Lung (tissue), 12 donors: ENCODE results near the gene SLC7A9. TPM values are rescaled to one million over a fixed set of nuclear protein-coding genes. Genes with fewer than 3 reads are reported as not detected.

Experiments used
- ATAC-seq: fragments of 200-7000 bp; cut with Tn5 transposase; one replicate; pipeline ENCODE4 v1.9.1; 2020; ENCODE audit warnings: moderate number of reproducible peaks; ENCODE audit not compliant: insufficient read depth, low FRiP score
- DNase-seq, 3 donors: peaks; one replicate each; pipeline ENCODE4 v3.0.0-alpha.2; 2013 to 2017
- H3K27ac ChIP-seq, 2 donors: one replicate each; pipeline ENCODE4 v1.5.1; 2013; ENCODE audit warnings: mild to moderate bottlenecking in 2 of 2, moderate library complexity in 2 of 2, control low read depth in 1 of 2, inconsistent platforms in 1 of 2, low read depth in 1 of 2, low read length in 1 of 2
- H3K27me3 ChIP-seq, 3 donors: one replicate each; pipeline ENCODE4 v1.5.1; 2013; ENCODE audit warnings: low read length in 2 of 3; ENCODE audit not compliant: control insufficient read depth in 3 of 3, insufficient read depth in 3 of 3
- H3K36me3 ChIP-seq, 4 donors: one replicate each; pipeline ENCODE4 v1.5.1; 2013; ENCODE audit warnings: low read length in 4 of 4, mild to moderate bottlenecking in 1 of 4, moderate library complexity in 1 of 4; ENCODE audit not compliant: control insufficient read depth in 4 of 4, insufficient read depth in 4 of 4
- H3K4me1 ChIP-seq, 5 donors: one replicate each; pipeline ENCODE4 v1.5.1; 2013; ENCODE audit warnings: low read length in 5 of 5, mild to moderate bottlenecking in 2 of 5, moderate library complexity in 1 of 5; ENCODE audit not compliant: control insufficient read depth in 5 of 5, insufficient read depth in 5 of 5
- H3K4me3 ChIP-seq: one replicate; pipeline ENCODE4 v1.5.1; 2013; ENCODE audit warnings: mild to moderate bottlenecking, control low read depth, moderate library complexity
- H3K9ac ChIP-seq, 2 donors: one replicate each; pipeline ENCODE4 v1.5.1; 2013; ENCODE audit warnings: low read length in 2 of 2, control low read depth in 1 of 2; ENCODE audit not compliant: insufficient read depth in 1 of 2
- H3K9me3 ChIP-seq, 4 donors: one replicate each; pipeline ENCODE4 v1.5.1; 2013; ENCODE audit warnings: low read length in 3 of 4, mild to moderate bottlenecking in 1 of 4, moderate library complexity in 1 of 4; ENCODE audit not compliant: control insufficient read depth in 4 of 4, insufficient read depth in 3 of 4
- WGBS, 2 donors: extraction: QIAGEN DNeasy Blood & Tissue Kit; methylation state at CpG; one replicate each; pipeline ENCODE4 v1.1.7; 2013; 5-methylcytosine and 5-hydroxymethylcytosine counted together
- polyA plus RNA-seq, 2 donors: library from polyadenylated mRNA; stranded (reverse); fragments of 200-250 nt; gene quantifications; one replicate each; pipeline ENCODE4 v1.2.1, GENCODE V29; 2013
- total RNA-seq, 2 donors: library from RNA; depleted of rRNA in 1 of 2; stranded (reverse); fragments of >200 nt in 1 of 2; gene quantifications; one replicate each; pipeline ENCODE4 v1.2.1, GENCODE V29; 2014 to 2021
- TF ChIP-seq, protein P1 (sequence below): IDR thresholded peaks from 2 replicates; pipeline ENCODE4 v1.5.1; 2012; ENCODE audit warnings: mild to moderate bottlenecking; ENCODE audit errors: control extremely low read depth, extremely low read depth
- donor health status: control.
- donor health status: control.
- donor health status: Bipolar disorder and iron deficiency.
- donor health status: healthy.
- donor health status: DM: yes; HTN: yes; CAD: no.

Gene SLC7A9
- total and polyA plus RNA-seq, 4 donors = 0.06 to 0.37 (median 0.28) TPM

DNA sequence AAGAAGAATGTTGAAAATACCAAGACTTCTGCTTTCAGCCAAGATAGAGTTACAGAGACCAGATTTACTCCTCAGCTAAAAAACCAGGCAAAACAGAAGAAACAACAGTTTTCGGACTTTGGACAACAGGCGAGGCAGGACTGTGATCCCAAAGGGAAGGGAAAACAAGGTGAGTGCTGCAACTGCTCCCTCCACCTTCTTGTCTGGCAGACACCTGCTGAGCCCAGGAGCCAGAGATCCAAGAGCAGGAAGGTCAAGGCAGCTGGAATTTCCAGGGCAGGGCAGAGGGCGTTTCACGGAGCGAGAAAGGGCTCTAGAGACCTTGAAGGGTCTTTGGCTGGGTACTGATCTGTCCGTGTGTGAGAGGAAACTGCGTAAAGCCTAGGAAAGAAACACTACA is 32.9 kb upstream of the SLC7A9 start:
- WGBS, 2 donors = 83 to 88% methylated on average over 7 of the region's 7 CpGs
- Histone ChIP-seq H3K27me3 (no peaks in the 10 kb centered on the region), H3K27ac (no peak overlapping the region), H3K9ac (no peak overlapping the region), H3K4me1 (no peaks in the 10 kb centered on the region), H3K36me3 (peaks cover 11 to 40% (median 18%) of the 10 kb centered on the region in 4 donors), H3K4me3 (no peak overlapping the region), H3K9me3 (peaks cover 1 to 6% (median 3%) of the 10 kb centered on the region in 4 donors)
- TF ChIP-seq, protein P1, sequence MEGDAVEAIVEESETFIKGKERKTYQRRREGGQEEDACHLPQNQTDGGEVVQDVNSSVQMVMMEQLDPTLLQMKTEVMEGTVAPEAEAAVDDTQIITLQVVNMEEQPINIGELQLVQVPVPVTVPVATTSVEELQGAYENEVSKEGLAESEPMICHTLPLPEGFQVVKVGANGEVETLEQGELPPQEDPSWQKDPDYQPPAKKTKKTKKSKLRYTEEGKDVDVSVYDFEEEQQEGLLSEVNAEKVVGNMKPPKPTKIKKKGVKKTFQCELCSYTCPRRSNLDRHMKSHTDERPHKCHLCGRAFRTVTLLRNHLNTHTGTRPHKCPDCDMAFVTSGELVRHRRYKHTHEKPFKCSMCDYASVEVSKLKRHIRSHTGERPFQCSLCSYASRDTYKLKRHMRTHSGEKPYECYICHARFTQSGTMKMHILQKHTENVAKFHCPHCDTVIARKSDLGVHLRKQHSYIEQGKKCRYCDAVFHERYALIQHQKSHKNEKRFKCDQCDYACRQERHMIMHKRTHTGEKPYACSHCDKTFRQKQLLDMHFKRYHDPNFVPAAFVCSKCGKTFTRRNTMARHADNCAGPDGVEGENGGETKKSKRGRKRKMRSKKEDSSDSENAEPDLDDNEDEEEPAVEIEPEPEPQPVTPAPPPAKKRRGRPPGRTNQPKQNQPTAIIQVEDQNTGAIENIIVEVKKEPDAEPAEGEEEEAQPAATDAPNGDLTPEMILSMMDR = no peak
- no peak for ATAC-seq
- DNase-seq = no peak

DNA sequence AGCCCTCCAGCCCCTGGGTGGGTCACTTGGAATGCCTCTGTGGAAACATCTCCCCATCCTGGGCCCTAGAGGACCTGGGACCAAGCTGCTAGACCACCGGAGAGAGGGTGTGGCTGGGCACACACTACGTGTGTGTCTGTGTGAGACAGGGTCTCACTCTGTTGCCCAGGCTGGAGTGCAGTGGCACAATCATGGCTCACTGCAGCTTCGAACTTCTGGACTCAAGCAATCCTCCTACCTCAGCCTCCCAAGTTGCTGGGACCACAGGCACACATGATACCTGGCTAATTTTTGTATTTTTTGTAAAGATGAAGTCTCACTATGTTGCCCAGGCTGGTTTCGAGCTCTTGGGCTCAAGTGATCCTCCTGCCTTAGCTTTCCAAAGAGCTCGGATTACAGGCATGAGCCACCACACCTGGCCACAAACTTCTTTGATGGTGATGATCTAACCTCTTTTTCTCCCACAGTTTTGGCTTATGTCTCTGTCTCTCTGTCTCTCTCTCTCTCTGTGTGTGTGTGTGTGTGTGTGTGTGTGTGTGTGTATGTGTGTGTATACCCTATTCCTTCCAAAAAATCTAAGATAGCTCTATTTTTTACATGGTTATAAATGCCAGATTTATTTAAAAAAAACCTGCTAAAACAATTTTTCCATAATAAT is 32.1 kb upstream of the SLC7A9 start:
- ATAC-seq = no peak
- no peaks in the 10 kb centered on the region for H3K27me3 ChIP-seq
- TF ChIP-seq, protein P1 = no peak
- H3K36me3 ChIP-seq = peaks cover 8 to 37% (median 16%) of the 10 kb centered on the region in 4 donors
- no peak overlapping the region for H3K9ac ChIP-seq
- H3K4me3 ChIP-seq = no peak overlapping the region
- H3K27ac ChIP-seq = no peak overlapping the region
- 87 to 97% methylated on average over 5 of the region's 5 CpGs for WGBS, 2 donors
- no peak for DNase-seq
- H3K9me3 ChIP-seq = peaks cover 1 to 6% (median 3%) of the 10 kb centered on the region in 4 donors
- H3K4me1 ChIP-seq = no peaks in the 10 kb centered on the region

DNA sequence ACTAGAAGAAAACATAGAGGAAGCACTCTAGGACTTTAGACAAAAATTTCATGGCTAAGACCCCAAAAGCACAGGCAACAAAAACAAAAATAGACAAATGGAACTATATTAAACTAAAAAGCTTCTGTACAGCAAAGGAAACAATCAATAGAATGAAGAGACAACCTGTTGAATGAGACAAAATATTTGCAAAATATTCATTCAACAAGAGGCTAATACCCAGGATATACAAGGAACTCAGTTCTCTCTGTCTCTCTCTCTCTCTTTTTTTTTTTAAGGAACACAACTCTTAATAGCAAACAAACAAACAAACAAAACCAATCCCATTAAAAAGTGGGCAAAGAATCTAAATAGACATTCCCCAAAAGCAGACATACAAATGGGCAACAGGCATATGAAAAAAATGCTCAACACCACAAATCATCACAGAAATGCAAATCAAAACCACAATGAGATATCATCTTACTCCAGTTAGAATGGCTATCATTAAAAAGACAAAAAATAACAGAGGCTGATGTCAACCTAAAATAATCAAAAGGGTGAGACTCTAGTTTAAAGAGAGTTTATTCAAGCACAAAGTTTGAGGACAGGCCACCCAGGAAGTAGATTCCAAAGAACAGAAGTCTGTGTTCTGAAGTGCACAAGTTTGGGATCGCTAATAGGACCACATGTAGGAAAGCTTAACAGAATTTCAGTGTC is 27.1 kb upstream of the SLC7A9 start:
- Histone ChIP-seq H3K4me1 (no peaks in the 10 kb centered on the region), H3K27ac (no peak overlapping the region), H3K36me3 (peaks cover 9 to 34% (median 24%) of the 10 kb centered on the region in 4 donors), H3K27me3 (no peaks in the 10 kb centered on the region), H3K9ac (no peak overlapping the region), H3K4me3 (no peak overlapping the region), H3K9me3 (peaks cover 6 to 18% (median 9%) of the 10 kb centered on the region in 4 donors)
- 95 to 100% methylated on average over 1 of the region's 1 CpG for WGBS, 2 donors
- TF ChIP-seq, protein P1 = no peak
- no peak for DNase-seq
- no peak for ATAC-seq
